ENCODE results near the gene SERPINF2. TPM values are rescaled to one million over a fixed set of nuclear protein-coding genes. Genes with fewer than 3 reads are reported as not detected.

SERPINF2 gene
- total RNA-seq, 1 donor from 2014 or later: 24.1 TPM

DNA sequence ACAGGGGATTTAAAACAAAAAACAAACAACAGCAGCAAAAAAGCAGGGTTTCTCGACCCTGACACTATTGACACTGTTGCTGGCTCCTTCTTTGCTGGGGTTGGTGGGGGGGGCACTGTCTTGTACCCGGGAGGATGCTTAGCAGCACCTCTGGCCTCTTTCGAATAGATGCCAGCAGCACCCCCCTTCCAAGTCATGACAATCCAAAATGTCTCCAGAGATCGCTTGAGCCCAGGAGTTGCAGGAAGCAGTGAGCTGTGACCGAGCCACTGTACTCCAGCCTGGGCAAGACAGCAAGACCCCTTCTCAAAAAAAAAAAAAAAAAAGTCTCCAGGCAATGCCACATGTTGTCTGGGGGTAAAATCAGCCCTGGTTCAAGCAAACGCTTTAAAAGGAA is 39.5 kb downstream of the SERPINF2 start:
- Histone ChIP-seq H3K27ac (peak overlapping the region; percentile 95), H3K4me3 (peak overlapping the region; percentile 15), H3K9me3 (no peaks in the 10 kb centered on the region), H3K4me1 (peaks cover 76% of the 10 kb centered on the region), H3K27me3 (ENCODE audit: low read depth) (no peaks in the 10 kb centered on the region), H3K36me3 (peaks cover 46% of the 10 kb centered on the region)
- TF ChIP-seq, protein P1, sequence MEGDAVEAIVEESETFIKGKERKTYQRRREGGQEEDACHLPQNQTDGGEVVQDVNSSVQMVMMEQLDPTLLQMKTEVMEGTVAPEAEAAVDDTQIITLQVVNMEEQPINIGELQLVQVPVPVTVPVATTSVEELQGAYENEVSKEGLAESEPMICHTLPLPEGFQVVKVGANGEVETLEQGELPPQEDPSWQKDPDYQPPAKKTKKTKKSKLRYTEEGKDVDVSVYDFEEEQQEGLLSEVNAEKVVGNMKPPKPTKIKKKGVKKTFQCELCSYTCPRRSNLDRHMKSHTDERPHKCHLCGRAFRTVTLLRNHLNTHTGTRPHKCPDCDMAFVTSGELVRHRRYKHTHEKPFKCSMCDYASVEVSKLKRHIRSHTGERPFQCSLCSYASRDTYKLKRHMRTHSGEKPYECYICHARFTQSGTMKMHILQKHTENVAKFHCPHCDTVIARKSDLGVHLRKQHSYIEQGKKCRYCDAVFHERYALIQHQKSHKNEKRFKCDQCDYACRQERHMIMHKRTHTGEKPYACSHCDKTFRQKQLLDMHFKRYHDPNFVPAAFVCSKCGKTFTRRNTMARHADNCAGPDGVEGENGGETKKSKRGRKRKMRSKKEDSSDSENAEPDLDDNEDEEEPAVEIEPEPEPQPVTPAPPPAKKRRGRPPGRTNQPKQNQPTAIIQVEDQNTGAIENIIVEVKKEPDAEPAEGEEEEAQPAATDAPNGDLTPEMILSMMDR (IDR thresholded peaks at IDR 0.05): no peak
- no peak for ATAC-seq
- intact Hi-C loops (cut with DNase I): loop anchor here (5.0 kb wide), 1 partner anchor 60 kb away; the partner anchor contains the start of gene WDR81
- DNase-seq: peak; percentile 38

DNA sequence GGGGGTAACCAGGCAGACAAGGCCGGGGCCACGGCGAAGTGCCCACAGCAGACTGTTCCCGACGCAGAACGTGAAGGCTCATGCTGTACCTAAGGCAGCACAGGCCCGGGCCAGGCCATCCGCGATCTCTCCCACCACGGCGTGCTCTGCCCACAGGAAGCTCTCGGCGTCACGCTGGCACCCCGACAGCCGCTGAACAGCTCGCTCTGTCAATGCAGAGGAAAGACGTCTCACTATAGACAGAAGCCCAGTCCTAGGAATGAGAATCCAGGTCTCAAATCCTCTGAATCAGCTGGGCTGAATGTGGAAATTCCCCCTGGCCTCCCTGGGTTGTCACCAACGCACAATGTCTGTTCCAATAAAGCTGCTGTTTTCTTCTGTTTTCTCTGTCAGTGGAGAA is 40.6 kb downstream of the SERPINF2 start:
- DNase-seq: peak; percentile 76
- ATAC-seq: peak; percentile 14 to 19
- H3K36me3 ChIP-seq: peaks cover 38% of the 10 kb centered on the region

DNA sequence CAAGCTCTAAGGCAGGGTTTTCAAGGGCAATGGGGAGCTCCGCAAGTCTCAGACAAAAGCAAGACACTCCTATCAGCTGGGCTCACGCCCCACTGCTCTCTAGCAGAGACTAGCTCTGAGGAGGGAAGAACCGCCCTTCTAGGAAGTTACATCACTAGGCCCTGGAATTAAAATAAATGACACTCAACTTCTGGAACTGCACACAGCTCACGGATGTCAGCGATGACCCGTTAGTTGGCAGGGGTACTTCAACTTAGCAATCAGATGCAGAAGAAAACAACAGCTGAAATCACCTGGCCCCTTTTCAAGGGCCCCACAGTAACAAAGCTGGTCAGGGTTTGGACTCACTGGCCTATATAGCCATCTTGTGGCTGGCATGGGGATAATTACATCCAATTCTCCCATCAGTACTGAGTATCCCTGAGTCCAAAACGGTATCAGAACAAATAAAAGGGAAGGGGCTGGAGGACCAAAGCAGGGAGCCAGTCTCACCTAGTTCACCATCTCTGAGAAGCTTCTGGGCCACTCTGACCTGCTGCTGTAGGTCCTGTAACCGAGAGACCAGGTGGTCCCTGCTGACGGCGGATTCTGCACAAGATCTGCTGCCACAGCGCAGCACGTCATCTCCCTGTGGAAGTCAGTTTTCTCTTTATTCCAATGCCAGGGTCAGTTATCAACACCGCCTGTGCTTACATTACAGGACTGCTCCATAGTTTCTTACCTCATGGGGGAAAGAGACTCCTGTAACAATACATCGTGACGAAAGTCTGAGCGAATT is 41.4 kb downstream of the SERPINF2 start:
- peaks cover 83% of the 10 kb centered on the region for H3K4me1 ChIP-seq
- peak; percentile 84 to 86 for ATAC-seq

More for the DNA sequence above, 40.6 kb downstream of the SERPINF2 start:
- Histone ChIP-seq H3K9me3 (no peaks in the 10 kb centered on the region), H3K27me3 (ENCODE audit: low read depth) (no peaks in the 10 kb centered on the region), H3K4me3 (peak overlapping the region; percentile 19), H3K27ac (peak overlapping the region; percentile 95), H3K4me1 (peaks cover 85% of the 10 kb centered on the region)
- TF ChIP-seq, protein P1 (IDR thresholded peaks at IDR 0.05): no peak
- intact Hi-C loops (cut with DNase I): loop anchor here (5.0 kb wide), 1 partner anchor 61 kb away; the partner anchor contains the start of gene WDR81

DNA sequence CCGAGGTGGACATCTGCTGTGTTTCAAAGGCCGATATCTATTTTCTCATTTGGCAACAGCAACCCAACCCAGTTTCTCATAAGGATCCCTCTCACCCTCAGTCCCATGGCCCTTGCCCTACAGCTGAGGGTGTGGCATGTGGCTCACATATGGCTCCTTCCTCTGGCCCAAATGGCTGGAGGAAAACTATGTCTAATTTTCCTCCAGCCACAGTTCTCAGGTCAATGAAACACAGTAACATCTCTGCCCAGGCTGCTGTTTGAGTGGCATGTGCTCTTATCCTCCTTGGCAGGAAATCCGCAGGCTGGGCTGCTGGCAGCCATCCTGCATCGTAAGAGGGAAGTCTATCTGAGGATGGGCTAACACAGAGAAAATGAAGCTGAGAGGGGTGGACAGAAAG is 43.3 kb downstream of the SERPINF2 start:
- DNase-seq: peak; percentile 54
- H3K27ac ChIP-seq: peak overlapping the region; percentile 82
- no peaks in the 10 kb centered on the region for H3K27me3 ChIP-seq (ENCODE audit: low read depth)
- no peaks in the 10 kb centered on the region for H3K9me3 ChIP-seq
- intact Hi-C loops (cut with DNase I): no loop called here
- H3K36me3 ChIP-seq: peaks cover 34% of the 10 kb centered on the region
- H3K4me3 ChIP-seq: no peak overlapping the region
- ATAC-seq: no peak
- H3K4me1 ChIP-seq: peaks cover 69% of the 10 kb centered on the region
- TF ChIP-seq, protein P1 (IDR thresholded peaks at IDR 0.05): no peak

More for the DNA sequence above, 41.4 kb downstream of the SERPINF2 start:
- TF ChIP-seq, protein P1 (IDR thresholded peaks at IDR 0.05): peak; percentile 67
- Histone ChIP-seq H3K36me3 (peaks cover 38% of the 10 kb centered on the region), H3K4me3 (peak overlapping the region; percentile 19), H3K27me3 (ENCODE audit: low read depth) (no peaks in the 10 kb centered on the region), H3K27ac (peak overlapping the region; percentile 95), H3K9me3 (no peaks in the 10 kb centered on the region)
- DNase-seq: peak; percentile 86
- intact Hi-C loops (cut with DNase I): loop anchor here (5.0 kb wide), 1 partner anchor 62 kb away; the partner anchor contains the start of gene WDR81

DNA sequence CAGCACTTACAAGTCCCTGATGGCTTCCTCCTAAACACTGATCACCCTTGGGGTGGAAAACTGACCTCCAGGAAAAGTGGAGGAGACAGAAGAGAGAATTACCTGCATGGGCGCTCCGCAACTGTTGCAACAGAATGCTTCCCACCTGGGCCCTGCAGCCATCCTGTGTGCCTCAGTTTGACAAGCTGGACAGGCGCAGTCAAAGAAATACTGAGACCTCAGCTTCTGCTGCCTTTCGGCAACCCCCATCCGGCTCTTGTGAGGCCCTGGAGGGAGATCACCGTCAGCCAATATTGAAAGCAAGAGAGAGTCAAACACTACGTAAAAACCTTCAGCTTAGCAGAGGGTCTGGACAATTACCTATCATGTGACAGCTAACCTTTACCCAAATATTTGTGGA is 44.0 kb downstream of the SERPINF2 start:
- H3K4me3 ChIP-seq: no peak overlapping the region
- H3K4me1 ChIP-seq: peaks cover 61% of the 10 kb centered on the region
- DNase-seq (peak; percentile 30), ATAC-seq (no peak)
- no peaks in the 10 kb centered on the region for H3K27me3 ChIP-seq (ENCODE audit: low read depth)
- TF ChIP-seq, protein P1 (IDR thresholded peaks at IDR 0.05): no peak
- peaks cover 26% of the 10 kb centered on the region for H3K36me3 ChIP-seq
- no peaks in the 10 kb centered on the region for H3K9me3 ChIP-seq
- intact Hi-C loops (cut with DNase I): no loop called here
- peak overlapping the region; percentile 82 for H3K27ac ChIP-seq

Data from lower lobe of right lung (tissue), 2 donors.